ENCODE data around the gene PACSIN2.

GRCh38 chr22:42963231-42963595 lies 51.7 kb downstream of the PACSIN2 start:
- TF ChIP-seq CTCF (IDR thresholded peaks at IDR 0.05) (no peak), SP1 (CRISPR knock-in tag; conservative IDR thresholded peaks at IDR 0.05) (no peak), FOXJ3 (CRISPR knock-in tag; IDR thresholded peaks at IDR 0.05; ENCODE audit: borderline replicate concordance) (no peak), KAT7 (CRISPR knock-in tag; IDR thresholded peaks at IDR 0.05; ENCODE audit: borderline replicate concordance) (no peak), ESRRA (CRISPR knock-in tag; IDR thresholded peaks at IDR 0.05; ENCODE audit: borderline replicate concordance) (no peak), ZBTB21 (CRISPR knock-in tag; IDR thresholded peaks at IDR 0.05; ENCODE audit: borderline replicate concordance) (no peak), ZNF121 (CRISPR knock-in tag; IDR thresholded peaks at IDR 0.05) (no peak), CREM (CRISPR knock-in tag; IDR thresholded peaks at IDR 0.05) (no peak)
- TF ChIP-seq, protein P1, sequence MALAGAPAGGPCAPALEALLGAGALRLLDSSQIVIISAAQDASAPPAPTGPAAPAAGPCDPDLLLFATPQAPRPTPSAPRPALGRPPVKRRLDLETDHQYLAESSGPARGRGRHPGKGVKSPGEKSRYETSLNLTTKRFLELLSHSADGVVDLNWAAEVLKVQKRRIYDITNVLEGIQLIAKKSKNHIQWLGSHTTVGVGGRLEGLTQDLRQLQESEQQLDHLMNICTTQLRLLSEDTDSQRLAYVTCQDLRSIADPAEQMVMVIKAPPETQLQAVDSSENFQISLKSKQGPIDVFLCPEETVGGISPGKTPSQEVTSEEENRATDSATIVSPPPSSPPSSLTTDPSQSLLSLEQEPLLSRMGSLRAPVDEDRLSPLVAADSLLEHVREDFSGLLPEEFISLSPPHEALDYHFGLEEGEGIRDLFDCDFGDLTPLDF (CRISPR knock-in tag; IDR thresholded peaks at IDR 0.05) = no peak
- TF ChIP-seq, protein P2, sequence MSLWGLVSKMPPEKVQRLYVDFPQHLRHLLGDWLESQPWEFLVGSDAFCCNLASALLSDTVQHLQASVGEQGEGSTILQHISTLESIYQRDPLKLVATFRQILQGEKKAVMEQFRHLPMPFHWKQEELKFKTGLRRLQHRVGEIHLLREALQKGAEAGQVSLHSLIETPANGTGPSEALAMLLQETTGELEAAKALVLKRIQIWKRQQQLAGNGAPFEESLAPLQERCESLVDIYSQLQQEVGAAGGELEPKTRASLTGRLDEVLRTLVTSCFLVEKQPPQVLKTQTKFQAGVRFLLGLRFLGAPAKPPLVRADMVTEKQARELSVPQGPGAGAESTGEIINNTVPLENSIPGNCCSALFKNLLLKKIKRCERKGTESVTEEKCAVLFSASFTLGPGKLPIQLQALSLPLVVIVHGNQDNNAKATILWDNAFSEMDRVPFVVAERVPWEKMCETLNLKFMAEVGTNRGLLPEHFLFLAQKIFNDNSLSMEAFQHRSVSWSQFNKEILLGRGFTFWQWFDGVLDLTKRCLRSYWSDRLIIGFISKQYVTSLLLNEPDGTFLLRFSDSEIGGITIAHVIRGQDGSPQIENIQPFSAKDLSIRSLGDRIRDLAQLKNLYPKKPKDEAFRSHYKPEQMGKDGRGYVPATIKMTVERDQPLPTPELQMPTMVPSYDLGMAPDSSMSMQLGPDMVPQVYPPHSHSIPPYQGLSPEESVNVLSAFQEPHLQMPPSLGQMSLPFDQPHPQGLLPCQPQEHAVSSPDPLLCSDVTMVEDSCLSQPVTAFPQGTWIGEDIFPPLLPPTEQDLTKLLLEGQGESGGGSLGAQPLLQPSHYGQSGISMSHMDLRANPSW (CRISPR knock-in tag; conservative IDR thresholded peaks at IDR 0.05; ENCODE audit: low read depth) = no peak
- TF ChIP-seq, protein P3, sequence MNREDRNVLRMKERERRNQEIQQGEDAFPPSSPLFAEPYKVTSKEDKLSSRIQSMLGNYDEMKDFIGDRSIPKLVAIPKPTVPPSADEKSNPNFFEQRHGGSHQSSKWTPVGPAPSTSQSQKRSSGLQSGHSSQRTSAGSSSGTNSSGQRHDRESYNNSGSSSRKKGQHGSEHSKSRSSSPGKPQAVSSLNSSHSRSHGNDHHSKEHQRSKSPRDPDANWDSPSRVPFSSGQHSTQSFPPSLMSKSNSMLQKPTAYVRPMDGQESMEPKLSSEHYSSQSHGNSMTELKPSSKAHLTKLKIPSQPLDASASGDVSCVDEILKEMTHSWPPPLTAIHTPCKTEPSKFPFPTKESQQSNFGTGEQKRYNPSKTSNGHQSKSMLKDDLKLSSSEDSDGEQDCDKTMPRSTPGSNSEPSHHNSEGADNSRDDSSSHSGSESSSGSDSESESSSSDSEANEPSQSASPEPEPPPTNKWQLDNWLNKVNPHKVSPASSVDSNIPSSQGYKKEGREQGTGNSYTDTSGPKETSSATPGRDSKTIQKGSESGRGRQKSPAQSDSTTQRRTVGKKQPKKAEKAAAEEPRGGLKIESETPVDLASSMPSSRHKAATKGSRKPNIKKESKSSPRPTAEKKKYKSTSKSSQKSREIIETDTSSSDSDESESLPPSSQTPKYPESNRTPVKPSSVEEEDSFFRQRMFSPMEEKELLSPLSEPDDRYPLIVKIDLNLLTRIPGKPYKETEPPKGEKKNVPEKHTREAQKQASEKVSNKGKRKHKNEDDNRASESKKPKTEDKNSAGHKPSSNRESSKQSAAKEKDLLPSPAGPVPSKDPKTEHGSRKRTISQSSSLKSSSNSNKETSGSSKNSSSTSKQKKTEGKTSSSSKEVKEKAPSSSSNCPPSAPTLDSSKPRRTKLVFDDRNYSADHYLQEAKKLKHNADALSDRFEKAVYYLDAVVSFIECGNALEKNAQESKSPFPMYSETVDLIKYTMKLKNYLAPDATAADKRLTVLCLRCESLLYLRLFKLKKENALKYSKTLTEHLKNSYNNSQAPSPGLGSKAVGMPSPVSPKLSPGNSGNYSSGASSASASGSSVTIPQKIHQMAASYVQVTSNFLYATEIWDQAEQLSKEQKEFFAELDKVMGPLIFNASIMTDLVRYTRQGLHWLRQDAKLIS (CRISPR knock-in tag; IDR thresholded peaks at IDR 0.05; ENCODE audit: borderline replicate concordance) = no peak
- TF ChIP-seq, protein P4, sequence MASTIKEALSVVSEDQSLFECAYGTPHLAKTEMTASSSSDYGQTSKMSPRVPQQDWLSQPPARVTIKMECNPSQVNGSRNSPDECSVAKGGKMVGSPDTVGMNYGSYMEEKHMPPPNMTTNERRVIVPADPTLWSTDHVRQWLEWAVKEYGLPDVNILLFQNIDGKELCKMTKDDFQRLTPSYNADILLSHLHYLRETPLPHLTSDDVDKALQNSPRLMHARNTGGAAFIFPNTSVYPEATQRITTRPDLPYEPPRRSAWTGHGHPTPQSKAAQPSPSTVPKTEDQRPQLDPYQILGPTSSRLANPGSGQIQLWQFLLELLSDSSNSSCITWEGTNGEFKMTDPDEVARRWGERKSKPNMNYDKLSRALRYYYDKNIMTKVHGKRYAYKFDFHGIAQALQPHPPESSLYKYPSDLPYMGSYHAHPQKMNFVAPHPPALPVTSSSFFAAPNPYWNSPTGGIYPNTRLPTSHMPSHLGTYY (CRISPR knock-in tag; IDR thresholded peaks at IDR 0.05) = no peak
- TF ChIP-seq, protein P5, sequence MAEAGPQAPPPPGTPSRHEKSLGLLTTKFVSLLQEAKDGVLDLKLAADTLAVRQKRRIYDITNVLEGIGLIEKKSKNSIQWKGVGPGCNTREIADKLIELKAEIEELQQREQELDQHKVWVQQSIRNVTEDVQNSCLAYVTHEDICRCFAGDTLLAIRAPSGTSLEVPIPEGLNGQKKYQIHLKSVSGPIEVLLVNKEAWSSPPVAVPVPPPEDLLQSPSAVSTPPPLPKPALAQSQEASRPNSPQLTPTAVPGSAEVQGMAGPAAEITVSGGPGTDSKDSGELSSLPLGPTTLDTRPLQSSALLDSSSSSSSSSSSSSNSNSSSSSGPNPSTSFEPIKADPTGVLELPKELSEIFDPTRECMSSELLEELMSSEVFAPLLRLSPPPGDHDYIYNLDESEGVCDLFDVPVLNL (CRISPR knock-in tag; IDR thresholded peaks at IDR 0.05; ENCODE audit: borderline replicate concordance, low read depth) = no peak
- TF ChIP-seq, protein P6, sequence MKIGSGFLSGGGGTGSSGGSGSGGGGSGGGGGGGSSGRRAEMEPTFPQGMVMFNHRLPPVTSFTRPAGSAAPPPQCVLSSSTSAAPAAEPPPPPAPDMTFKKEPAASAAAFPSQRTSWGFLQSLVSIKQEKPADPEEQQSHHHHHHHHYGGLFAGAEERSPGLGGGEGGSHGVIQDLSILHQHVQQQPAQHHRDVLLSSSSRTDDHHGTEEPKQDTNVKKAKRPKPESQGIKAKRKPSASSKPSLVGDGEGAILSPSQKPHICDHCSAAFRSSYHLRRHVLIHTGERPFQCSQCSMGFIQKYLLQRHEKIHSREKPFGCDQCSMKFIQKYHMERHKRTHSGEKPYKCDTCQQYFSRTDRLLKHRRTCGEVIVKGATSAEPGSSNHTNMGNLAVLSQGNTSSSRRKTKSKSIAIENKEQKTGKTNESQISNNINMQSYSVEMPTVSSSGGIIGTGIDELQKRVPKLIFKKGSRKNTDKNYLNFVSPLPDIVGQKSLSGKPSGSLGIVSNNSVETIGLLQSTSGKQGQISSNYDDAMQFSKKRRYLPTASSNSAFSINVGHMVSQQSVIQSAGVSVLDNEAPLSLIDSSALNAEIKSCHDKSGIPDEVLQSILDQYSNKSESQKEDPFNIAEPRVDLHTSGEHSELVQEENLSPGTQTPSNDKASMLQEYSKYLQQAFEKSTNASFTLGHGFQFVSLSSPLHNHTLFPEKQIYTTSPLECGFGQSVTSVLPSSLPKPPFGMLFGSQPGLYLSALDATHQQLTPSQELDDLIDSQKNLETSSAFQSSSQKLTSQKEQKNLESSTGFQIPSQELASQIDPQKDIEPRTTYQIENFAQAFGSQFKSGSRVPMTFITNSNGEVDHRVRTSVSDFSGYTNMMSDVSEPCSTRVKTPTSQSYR (CRISPR knock-in tag; IDR thresholded peaks at IDR 0.05) = no peak
